GM18873 (cell line): Measurements from ENCODE around the gene SLC9A7.

Source experiments
- ATAC-seq: cut with Tn5 transposase; IDR thresholded peaks from one replicate; pipeline ENCODE4 v1.9.1; 2021; ENCODE audit warnings: mild to moderate bottlenecking, moderate library complexity, moderate number of reproducible peaks; ENCODE audit not compliant: unreplicated experiment, low FRiP score

Gene SLC9A7

DNA sequence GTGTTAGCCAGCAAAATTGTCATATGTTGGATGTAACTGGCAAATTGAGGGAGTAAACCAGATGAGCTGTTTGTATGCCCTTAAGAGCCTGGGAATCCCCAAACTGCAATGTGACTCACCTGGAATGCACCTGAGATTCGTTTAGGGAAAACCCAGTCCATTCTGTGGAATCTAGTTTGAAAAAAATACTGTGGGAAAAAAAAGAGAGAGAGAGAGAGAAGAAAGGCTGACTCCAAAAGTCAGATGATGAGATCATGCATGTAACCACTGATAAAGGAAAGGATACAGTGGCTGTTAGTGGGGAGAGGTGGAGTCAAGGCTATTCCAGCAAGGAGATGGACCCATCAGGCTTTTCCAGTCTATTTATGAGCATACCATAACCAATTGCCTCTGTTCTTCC is 48.5 kb downstream of the SLC9A7 start:
- no peak for ATAC-seq

DNA sequence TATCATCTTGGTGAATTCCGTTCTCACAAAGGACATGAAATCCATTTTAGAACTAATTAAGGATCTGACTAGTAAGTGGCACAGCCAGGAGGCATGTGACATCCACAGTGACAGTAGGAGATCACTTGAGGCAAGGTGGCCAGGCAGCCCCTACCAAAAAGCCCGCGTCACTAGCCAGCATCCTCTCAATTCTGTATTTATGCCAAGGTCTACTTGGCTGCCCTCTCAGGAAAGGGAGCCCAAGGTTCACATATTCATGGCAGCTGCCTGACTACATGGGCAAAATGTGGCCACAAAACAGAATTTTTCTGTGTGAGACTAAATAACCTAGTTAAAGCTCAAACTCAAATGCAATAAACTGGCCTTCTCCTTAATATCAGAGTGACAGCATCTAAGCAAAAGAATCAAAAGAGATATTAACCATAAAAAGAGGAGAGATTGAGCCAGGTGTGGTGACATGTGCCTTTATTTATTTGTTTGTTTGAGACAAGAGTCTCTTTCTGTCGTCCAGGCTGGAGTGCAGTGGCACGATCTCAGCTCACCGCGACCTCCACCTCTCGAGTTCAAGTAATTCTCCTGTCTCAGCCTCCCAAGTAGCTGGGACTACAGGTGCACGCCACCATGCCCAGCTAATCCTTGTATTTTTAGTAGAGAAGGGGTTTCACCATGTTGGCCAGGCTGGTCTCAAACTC is 51.5 kb downstream of the SLC9A7 start:
- ATAC-seq, result no peak

DNA sequence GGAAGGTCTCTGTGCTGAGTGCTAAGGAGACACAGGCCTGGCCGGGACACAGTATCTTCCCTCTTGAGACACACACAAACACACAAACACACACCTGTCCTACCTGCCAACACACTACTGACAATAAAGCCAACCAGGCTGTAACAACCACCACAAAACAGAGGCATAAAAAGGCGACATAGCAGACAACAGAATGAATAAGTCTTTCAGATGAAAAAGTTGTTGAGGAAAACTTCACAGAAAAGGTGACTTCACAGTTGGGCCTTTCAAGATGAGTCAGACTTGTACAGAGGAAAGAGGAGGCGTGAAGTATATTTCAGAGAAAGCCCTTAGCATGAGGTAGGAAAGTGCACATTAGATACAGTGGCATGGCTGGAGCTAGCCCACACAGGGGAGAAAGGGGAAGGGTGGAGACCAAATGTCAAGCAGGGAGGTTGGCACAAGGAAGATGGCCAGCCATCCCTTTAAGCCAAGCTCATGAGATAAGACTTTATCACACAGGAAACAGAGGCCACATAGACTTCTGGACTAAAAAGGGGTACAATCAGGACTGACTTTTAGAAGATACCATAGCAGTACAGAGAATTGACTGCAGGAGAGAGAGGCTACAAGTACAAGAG is 54.0 kb downstream of the SLC9A7 start:
- peak; percentile 96 for ATAC-seq

DNA sequence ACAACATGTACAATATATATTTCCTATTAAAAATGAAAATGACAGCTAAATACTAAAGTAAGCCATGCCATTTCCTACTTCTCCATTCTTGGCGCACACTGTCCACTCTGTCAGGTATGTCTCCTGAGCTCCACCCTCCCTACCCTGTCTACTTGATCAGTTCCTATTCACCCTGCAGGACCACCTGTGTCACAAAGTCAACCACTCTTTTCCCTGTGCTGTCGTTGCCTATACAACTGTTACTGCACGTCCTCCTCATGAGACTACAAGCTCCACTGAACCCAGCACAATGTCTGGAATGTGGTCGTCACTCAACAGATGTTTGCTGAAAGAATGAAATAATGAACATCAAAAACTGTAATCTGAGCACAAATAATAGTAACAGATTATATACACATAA is 54.9 kb downstream of the SLC9A7 start:
- no peak for ATAC-seq

DNA sequence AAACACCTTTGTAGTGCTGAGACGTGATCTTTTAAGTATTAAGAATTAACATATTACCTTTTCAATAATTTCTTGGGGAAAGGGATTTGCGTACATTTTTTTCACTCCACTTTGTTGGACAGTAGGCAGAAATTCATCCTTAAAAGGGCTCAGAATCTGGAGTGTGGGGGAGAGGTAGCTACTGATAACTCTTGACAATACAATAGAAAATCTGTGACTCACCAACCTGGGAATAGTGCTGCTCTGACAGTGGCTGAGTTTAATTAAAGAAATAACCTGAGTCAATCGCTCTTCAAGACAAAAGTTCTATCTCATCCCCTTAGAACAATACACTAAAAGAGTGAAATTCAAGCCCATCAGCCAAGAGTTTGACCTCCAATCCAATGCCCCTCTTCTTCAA is 60.2 kb downstream of the SLC9A7 start:
- no peak for ATAC-seq

DNA sequence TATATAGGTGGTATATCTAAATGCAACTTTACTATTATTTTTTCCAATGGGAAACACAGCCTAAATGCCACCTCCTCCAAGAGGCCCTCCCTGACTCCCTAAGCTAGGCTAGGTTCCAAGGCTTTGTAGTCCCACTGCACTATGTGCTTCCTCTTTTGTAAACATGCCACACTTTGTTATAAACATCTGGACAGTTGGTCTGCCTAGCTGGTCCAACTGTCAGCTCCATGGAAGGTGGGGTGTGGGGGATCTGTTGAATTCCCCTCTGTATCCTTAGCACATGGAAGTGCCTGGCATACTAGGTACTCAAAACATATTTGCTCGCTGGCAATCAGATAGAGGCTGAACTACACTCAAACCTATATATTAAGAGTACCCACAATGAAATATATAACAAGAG is 63.4 kb downstream of the SLC9A7 start:
- ATAC-seq, result no peak

DNA sequence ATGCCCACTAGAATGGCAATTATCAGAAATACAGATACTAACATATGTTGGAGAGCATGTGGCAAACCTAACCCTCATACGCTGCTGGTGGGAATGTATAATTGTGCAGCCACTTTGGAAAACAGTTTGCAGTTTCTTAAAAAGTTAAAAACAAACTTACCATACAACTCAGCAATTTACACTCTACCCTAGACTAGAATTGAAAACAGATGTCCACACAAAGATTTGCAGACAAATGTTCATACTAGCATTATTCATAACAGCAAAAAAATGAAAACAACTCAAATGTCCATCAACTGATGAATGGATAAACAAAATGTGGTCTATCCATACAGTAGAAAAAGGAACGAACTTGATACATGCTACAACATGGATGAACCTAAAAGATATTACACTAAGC is 64.4 kb downstream of the SLC9A7 start:
- no peak for ATAC-seq

DNA sequence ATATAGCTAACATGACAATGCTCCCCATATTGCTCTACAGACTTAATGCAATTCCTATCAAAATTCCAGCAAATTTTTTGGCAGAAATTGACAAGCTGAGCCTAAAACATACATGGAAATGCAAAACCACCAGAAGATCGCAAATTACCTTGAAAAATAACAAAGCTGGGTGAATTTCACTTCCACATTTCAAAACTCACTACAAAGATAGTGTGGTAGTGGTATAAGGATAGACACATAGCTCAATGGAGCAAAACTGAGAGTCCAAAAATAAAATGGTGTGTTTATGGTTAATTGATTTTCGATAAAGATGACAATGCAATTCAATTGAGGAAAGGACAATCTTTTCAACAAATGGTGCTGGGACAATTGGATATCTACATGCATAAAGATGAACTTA is 65.8 kb downstream of the SLC9A7 start:
- ATAC-seq, result peak; percentile 59

DNA sequence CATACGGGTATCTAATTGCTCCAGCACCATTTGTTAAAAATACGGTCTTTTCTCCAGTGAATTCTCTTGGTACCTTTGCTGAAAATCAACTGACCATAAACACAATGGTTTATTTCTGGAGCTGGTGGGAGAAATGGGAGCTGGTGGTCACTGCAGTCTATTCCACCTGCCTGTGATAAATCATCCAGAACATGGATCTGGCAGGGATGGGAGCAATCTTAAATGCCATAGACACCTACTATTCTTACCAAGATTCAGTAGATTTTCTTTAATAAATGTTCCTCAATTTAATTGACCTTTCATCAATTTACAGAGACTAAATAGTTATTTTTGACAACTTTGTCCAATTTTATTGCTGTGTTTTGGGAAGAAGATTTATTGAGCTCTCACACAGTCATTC is 68.1 kb downstream of the SLC9A7 start:
- no peak for ATAC-seq

DNA sequence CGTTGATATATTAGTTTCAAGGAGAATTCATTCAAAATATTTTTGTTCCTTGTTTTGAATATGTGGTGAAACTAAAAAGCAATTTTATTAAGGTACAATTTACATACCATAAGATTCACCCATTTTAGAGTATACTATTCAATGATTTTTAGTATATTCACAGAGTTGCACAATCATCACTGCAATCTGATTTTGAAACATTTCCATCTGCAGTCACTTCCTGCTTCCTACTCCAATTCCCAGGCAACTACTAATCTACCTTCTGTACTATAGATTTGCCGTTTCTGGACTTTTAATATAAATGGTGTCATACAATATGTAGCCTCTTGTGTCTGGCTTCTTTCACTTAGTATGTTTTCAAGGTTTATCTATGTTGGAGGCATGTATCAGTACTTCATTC is 71.3 kb downstream of the SLC9A7 start:
- no peak for ATAC-seq

DNA sequence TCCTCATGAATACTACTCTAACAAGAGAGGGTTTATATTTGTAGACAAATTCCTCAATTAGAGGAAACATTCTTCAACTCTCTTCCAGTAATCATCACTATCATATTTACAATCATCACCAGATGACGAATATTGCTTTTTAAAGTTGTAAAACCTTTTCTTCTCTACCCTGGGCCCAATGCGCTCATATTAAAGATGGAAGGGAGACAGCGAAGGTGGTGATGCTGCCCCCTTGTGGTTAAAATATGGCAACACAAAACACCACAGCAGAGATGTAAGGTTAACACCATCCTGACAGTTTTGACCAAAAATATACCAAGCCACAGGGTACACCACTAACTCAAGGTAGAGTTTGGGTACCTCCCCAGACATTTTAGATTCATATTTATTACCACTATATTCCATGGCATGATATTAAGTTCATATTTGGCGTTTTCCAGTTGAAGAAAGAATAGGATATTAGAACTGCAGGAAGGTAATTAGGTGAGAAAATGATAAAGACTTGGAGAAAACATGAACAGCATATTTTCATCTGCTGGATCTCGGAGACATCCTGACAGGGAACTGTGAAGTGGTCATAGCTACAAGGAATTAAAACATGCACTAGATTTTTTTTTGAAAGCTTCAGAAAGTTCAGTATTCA is 72.8 kb downstream of the SLC9A7 start:
- no peak for ATAC-seq

DNA sequence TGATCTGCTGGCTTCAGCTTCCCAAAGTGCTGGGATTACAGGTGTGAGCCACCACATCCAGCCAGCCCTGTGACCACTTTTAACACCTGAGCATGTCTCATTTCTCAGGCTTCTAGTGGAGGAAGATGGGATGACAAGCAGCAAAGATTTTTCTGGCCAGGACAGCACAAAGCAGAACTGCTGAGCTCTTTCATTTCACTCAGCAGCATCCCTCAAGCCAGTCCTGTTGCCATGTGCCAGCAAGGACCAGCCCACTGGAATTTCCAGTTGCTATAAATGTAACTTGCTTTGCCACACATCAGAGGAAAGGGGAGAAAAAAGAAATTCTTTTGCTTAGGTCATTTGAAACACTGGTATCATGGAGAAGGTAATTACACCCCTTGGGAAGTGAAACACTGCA is 75.9 kb downstream of the SLC9A7 start:
- ATAC-seq, result no peak

DNA sequence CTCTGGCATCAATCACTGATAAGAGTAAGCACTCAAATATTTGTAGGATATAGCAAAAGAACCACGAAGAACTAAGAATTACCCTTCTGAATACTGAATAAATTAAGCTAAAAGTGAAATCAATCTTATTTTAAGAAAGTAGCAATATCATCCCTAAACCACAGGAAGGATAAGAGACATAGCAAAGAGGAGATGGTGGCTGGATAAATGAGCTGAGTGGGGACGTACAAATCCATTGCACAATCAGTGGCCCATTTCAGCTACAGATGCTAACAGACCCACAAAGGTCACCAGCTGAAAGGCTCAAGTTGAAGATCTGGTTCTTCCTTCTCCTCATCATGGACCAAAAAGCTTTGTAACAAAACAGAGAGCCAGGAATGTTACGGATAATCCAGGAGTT is 77.1 kb downstream of the SLC9A7 start:
- no peak for ATAC-seq

DNA sequence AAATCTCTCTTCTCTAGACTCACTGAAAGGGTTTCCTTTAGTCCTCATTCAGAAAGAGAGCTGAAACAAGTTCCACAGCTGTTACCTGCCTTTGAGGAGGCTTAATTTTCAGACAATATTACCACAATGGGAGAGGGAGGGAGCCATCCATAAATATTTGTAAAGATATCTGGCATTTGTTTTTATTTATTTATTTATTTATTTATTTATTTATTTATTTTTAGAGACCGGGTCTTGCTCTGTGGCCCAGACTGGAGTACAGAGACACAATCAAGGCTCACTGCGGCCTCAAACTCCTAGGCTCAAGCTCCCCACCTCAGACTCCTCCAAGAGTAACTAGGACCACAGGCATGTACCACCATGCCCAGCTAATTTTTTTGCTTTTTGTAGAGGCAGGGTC is 80.7 kb downstream of the SLC9A7 start:
- ATAC-seq, result no peak

DNA sequence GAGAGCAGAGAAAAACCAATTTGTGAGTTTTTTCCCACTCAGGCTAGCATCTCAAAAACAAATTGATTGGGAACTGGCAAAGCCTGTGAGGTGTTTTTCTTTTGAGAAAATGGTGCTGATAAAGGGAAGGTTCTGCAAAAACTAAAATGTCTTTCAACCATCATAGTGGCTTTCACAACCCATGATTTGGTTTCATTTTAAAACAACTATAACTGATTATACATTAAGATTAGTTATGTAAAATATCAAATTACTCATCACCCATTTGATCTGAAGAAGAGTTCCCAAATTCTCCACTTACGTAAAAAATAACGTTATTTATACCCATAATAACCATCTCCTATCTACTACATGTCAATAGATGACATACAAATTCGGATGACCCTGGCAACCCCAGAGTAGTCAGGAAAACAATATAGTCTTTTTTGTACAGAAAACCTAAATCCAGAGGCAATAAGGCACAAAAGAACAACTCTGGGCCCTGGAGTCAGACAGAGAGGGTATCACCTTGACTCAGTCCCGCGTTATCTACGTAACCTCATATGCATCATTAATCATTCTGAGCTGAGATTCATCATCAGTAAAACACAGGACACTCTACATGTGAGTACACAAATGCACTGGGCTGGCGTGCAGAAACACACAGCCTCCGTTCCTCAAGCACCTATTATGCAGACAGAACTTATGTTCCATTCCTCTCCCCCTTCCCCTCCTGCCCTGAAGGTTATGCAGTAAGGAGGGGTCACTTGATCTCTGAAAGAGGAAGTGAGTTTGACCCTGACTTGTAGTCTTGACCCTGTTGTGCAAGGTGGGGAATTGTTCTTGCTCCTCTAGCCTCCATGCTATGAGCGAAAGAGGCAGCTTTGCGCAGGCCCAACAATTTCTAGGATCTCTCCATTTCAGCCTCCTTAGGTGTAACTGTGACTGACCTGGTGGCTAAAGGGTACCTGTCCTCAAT is 82.2 kb downstream of the SLC9A7 start:
- no peak for ATAC-seq

DNA sequence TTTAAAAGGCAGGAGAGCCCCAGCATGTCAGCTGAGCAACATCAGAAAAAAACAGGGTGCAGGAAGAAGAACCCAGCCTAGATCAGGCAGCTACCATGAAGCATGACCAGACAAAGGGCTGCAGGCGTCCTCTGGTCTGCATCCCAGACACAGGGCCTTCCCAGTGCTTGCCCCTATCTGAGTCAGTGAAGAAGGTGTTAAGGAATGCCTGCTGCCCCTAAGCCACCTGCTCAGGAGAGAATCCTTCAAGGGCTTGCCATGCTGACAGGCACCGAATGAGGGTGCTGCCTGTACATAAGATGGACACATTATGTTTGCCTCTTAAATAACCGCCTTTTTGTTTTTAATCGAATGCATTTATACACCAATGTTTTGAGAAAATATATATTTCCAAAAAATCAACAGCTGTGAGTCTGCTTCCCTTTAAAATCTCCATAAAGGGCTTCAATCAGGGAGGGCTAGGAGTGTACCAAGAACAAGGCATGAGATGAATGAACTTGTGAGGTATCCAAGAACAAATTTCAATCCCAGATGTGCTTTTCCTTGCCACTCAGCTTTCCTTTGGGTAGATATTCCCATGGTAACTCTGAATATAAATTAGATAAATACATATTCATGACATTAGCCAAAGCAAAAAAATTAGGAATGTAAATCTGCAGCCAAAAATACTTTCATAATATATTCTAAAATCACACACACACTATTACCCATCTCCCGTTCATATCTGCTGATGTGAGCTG is 85.1 kb downstream of the SLC9A7 start:
- ATAC-seq, result no peak

DNA sequence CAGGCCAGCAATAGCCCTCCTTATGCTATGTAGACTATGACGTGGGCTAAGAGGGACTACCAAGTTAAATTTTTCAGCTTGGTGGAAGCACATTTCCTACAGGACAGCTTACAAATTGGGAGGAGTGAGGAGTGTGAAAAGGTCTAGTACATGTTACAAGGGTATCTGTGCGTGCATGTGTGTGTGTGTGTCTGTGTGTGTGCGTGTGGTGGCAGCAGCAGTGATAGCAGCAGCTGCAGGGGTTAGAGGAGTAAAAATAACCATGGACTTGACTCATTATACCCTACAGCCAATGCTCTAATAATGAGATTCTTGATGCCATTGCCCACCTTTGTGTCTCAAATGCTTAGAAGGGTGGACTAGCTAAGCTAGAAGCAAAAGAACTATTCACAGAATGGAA is 88.6 kb downstream of the SLC9A7 start:
- ATAC-seq, result no peak

DNA sequence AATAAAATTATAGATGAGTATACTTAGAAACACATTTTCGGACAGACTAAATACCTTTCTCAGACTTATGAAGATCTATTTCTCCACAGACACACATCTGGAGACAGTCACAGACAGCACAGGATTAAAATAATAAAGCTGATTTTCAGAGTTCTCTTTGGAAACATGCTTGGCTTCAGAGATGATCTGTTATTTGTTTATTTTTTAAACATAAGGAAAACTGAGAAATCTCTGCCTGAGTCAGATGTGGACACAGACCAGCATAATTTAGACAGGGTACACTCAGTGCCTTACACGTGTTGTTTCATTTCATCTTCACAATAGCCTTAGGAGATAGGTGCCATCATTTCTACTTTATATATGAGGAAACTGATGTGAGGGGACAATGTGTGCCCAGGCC is 92.1 kb downstream of the SLC9A7 start:
- ATAC-seq, result no peak

DNA sequence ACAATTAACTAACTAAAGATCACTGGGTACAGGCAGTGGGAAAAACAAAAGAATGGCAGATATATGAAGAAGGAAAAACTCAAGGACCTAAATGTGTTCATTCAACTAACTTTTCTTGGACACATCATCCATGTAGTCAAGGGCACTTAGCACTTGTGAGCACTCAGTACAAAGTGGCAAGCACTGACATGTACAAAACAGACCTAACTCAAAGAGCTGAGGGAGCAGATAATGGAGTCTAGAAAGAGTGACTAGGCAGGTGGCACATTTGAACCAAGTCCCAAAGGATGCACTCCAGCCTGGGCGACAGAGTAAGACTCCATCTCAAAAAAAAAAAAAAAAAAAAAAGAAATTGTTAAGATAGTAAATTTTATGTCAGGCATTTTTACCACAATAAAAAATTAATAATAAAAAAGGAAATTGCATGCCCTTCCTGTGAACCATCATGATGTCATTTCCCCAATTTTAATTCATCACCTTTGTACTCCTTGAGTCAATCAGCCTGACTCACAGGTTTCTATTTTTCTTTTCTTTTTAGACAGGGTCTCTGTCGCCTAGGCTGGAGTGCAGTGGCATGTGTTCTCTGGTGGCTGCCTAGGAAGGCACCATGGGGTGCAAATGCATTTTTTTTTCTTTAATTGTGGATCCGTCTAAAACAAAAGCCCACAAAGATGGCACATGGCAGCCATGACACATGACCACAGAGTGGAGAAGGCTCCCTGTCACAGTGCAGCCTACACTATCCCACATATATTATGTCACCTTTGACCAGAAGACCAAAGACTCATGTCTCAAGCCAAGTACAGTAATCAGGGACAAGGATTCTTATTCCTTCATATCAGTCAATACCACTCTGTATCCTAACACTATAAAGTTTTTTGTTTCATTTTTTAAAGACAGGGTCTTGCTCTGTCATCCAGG is 93.4 kb downstream of the SLC9A7 start:
- ATAC-seq, result no peak
